DOHH2 (cell line): ENCODE results near the gene OCIAD2.

Experiments used
- CTCF ChIP-seq: fragments of 200-600 bp; sonication (generic); IDR thresholded peaks from one replicate; pipeline ENCODE4 v1.5.1; 2014; ENCODE audit warnings: antibody characterized with exemption, mild to moderate bottlenecking, low read depth, low read length; ENCODE audit not compliant: poor library complexity, severe bottlenecking
- EZH2phosphoT487 ChIP-seq: fragments of 200-600 bp; sonication (generic); IDR thresholded peaks from 2 replicates; pipeline ENCODE4 v1.6.1; 2017; ENCODE audit warnings: borderline replicate concordance, mild to moderate bottlenecking, antibody characterized with exemption, low read length, moderate library complexity, mixed read lengths

DNA sequence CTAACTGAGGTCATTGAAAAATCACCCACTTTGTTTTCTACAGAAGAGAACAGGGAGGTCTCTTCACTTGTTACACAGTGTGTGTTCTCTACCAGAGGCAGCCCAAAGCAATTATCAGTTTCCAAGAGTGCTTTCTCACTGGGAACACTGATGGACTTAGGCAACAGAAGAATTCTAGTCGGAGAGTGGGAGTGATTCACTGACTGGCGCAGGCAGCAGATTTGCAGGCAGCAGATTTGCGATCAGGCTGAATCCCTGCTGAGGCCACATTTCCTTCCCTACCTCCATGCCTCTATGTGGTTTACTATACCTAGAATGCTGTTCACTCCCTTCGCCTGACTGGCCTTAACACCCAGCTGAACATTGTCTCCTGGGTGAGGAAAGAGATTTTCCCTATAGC, 6.6 kb downstream of the OCIAD2 start:
- TF ChIP-seq CTCF, result no peak
- TF ChIP-seq EZH2phosphoT487, result no peak
